ENCODE data around the gene USP7.

DNA sequence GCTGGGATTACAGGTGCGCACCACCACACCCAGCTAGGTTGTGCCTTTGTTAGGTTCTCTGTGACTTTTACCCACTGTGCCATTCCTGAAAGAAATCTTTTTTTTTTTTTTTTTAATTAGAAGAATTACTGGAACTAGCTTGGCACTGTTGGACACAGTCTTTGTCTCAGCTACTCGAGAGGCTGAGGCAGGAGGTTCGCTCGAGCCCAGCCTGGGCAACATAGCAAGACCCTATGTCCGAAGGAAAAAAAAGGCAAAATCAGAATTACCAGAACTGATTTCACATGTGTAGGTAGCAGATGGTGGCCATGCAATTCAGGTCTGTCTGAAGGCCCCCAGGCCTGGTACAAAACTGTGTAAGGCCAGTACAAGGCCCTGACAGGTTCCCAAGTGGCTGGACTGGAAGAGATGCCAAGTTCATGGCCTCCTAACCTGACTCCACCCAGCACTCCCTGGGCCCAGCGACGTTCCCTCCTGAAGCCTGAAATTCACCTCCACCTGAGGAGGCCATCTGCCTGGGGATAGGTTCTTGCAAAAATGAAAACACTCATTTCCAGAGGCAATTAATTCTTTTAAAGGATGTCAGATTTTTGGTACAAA lies 117.9 kb downstream of the USP7 start:
- TF ChIP-seq, protein P1, sequence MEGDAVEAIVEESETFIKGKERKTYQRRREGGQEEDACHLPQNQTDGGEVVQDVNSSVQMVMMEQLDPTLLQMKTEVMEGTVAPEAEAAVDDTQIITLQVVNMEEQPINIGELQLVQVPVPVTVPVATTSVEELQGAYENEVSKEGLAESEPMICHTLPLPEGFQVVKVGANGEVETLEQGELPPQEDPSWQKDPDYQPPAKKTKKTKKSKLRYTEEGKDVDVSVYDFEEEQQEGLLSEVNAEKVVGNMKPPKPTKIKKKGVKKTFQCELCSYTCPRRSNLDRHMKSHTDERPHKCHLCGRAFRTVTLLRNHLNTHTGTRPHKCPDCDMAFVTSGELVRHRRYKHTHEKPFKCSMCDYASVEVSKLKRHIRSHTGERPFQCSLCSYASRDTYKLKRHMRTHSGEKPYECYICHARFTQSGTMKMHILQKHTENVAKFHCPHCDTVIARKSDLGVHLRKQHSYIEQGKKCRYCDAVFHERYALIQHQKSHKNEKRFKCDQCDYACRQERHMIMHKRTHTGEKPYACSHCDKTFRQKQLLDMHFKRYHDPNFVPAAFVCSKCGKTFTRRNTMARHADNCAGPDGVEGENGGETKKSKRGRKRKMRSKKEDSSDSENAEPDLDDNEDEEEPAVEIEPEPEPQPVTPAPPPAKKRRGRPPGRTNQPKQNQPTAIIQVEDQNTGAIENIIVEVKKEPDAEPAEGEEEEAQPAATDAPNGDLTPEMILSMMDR (conservative IDR thresholded peaks at IDR 0.05; ENCODE audit: low read depth, low read length): no peak
- TF ChIP-seq EZH2 (IDR thresholded peaks at IDR 0.05; ENCODE audit: borderline replicate concordance, low read depth, low read length, poor library complexity, severe bottlenecking): no peak
